B cell (primary cell): ENCODE results near the gene SPN.
"Not testable (repeated sequence)": the region's sequence is repeated elsewhere in the genome, so short reads cannot be mapped to it uniquely, and the experiment has no call there.

ENCODE experiments used
- EZH2 ChIP-seq: IDR thresholded peaks from 2 replicates; pipeline ENCODE4 v1.6.1; 2012; ENCODE audit warnings: borderline replicate concordance, low read depth, mild to moderate bottlenecking, moderate library complexity, low read length; ENCODE audit not compliant: insufficient read depth, poor library complexity, severe bottlenecking
- TF ChIP-seq, protein P1 (sequence below): fragments of 200-600 bp; IDR thresholded peaks from one replicate; pipeline ENCODE4 v1.8.0; 2022; ENCODE audit warnings: antibody characterized with exemption, mild to moderate bottlenecking

DNA sequence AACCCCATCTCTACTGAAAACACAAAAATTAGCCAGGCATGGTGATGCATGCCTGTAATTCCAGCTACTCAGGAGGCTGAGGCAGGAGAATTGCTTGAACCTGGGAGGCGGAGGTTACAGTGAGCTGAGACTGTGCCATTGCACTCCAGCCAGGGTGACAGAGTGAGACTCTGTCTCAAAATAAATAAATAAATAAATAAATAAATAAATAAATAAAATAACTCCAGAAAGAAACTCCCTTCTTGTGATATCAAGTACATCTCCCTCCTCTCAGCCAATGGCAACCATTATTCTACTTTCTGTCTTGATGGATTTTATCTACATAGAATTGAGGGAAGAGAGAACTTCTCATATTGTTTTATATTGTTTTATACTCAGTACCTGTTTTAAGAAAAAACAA, 44.1 kb downstream of the SPN start:
- TF ChIP-seq, protein P1, sequence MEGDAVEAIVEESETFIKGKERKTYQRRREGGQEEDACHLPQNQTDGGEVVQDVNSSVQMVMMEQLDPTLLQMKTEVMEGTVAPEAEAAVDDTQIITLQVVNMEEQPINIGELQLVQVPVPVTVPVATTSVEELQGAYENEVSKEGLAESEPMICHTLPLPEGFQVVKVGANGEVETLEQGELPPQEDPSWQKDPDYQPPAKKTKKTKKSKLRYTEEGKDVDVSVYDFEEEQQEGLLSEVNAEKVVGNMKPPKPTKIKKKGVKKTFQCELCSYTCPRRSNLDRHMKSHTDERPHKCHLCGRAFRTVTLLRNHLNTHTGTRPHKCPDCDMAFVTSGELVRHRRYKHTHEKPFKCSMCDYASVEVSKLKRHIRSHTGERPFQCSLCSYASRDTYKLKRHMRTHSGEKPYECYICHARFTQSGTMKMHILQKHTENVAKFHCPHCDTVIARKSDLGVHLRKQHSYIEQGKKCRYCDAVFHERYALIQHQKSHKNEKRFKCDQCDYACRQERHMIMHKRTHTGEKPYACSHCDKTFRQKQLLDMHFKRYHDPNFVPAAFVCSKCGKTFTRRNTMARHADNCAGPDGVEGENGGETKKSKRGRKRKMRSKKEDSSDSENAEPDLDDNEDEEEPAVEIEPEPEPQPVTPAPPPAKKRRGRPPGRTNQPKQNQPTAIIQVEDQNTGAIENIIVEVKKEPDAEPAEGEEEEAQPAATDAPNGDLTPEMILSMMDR, result not testable (repeated sequence)
- TF ChIP-seq EZH2, result not testable (repeated sequence)
